ENCODE measurements around the gene TAAR2.

GRCh38 chr6:132607544-132608233 lies 16.4 kb downstream of the TAAR2 start:
- TF ChIP-seq CTCF (IDR thresholded peaks at IDR 0.05) (no peak), POLR2A (IDR thresholded peaks at IDR 0.05) (no peak)
